NCI-H524 treated with DMSO at 0.1 percent for 48 hours (cell line): ENCODE data around the gene B4GALNT4.
"Not testable (repeated sequence)": the region's sequence is repeated elsewhere in the genome, so short reads cannot be mapped to it uniquely, and the experiment has no call there.

ENCODE experiments used
- DNase-seq: peaks from one replicate; lab custom pipeline; 2025; lab: John Stamatoyannopoulos, UW

The B4GALNT4 gene

GRCh38 chr11:335779-336658 is 33.3 kb upstream of the B4GALNT4 start:
- no peak for DNase-seq

GRCh38 chr11:336659-337198 is 32.6 kb upstream of the B4GALNT4 start:
- no peak for DNase-seq

GRCh38 chr11:337711-338110 is 31.6 kb upstream of the B4GALNT4 start:
- no peak for DNase-seq

GRCh38 chr11:339963-340362 is 29.3 kb upstream of the B4GALNT4 start:
- no peak for DNase-seq

- no peak for DNase-seq
These were observed 28.5 kb upstream of the B4GALNT4 start for GRCh38 chr11:340539-341512.

- no peak for DNase-seq
These were observed 27.0 kb upstream of the B4GALNT4 start for GRCh38 chr11:342328-342727.

- DNase-seq: no peak
These were observed 24.3 kb upstream of the B4GALNT4 start for GRCh38 chr11:344836-345578.

- DNase-seq: no peak
These were observed 22.8 kb upstream of the B4GALNT4 start for GRCh38 chr11:346529-346928.

- not testable (repeated sequence) for DNase-seq
These were observed 19.9 kb upstream of the B4GALNT4 start for GRCh38 chr11:349270-349954.

GRCh38 chr11:350033-350722 is 19.1 kb upstream of the B4GALNT4 start:
- not testable (repeated sequence) for DNase-seq

- DNase-seq: no peak
These were observed 18.5 kb upstream of the B4GALNT4 start for GRCh38 chr11:350723-351255.

GRCh38 chr11:351411-351810 is 17.9 kb upstream of the B4GALNT4 start:
- DNase-seq: no peak

GRCh38 chr11:352456-353031 is 16.8 kb upstream of the B4GALNT4 start:
- DNase-seq: no peak

- no peak for DNase-seq
These were observed 16.0 kb upstream of the B4GALNT4 start for GRCh38 chr11:353179-353873.

- DNase-seq: no peak
These were observed 13.5 kb upstream of the B4GALNT4 start for GRCh38 chr11:355581-356458.

GRCh38 chr11:356610-357009 is 12.7 kb upstream of the B4GALNT4 start:
- no peak for DNase-seq

GRCh38 chr11:357582-357981 is 11.7 kb upstream of the B4GALNT4 start:
- no peak for DNase-seq

- no peak for DNase-seq
These were observed 11.0 kb upstream of the B4GALNT4 start for GRCh38 chr11:358129-358800.
